Liver (tissue), 3 donors: ENCODE results near the gene PTPRN2.

Experiments
- JUND ChIP-seq, 2 donors: IDR thresholded peaks; 2 replicates each; pipeline ENCODE4 v1.6.1; 2016; ENCODE audit warnings: antibody characterized with exemption in 2 of 2
- TF ChIP-seq, protein P1 (sequence below): fragments of 150-350 bp; IDR thresholded peaks from 2 replicates; pipeline ENCODE4 v1.5.1; 2017; ENCODE audit warnings: improper control_type of control experiment, low read depth, low read length; ENCODE audit not compliant: missing input control
- donor health status: healthy.
- donor health status: healthy.

DNA sequence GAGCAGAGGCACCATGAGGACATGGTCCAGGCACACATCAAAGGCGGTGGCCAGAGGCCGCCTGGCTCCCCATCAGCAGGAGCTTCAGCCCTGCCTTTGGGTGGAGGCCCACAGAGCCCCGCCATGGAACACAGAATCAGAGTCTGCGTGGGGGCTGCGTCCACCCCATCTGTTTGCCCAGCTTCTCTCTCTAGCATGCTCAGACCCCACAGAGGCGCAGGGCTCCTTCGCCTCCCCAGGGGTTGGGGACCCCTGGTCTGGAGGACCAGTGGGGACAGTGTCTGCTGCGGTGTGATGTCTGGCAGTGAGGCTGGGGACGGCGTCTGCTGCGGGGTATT lies 321.9 kb downstream of the PTPRN2 start:
- TF ChIP-seq, protein P1, sequence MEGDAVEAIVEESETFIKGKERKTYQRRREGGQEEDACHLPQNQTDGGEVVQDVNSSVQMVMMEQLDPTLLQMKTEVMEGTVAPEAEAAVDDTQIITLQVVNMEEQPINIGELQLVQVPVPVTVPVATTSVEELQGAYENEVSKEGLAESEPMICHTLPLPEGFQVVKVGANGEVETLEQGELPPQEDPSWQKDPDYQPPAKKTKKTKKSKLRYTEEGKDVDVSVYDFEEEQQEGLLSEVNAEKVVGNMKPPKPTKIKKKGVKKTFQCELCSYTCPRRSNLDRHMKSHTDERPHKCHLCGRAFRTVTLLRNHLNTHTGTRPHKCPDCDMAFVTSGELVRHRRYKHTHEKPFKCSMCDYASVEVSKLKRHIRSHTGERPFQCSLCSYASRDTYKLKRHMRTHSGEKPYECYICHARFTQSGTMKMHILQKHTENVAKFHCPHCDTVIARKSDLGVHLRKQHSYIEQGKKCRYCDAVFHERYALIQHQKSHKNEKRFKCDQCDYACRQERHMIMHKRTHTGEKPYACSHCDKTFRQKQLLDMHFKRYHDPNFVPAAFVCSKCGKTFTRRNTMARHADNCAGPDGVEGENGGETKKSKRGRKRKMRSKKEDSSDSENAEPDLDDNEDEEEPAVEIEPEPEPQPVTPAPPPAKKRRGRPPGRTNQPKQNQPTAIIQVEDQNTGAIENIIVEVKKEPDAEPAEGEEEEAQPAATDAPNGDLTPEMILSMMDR, result no peak
- no peak for TF ChIP-seq JUND (IDR thresholded peaks at IDR 0.05)
